SK-N-MC (cell line): ENCODE data around the gene GRXCR1.

Experiments
- EZH2 ChIP-seq: fragments of 200-600 bp; sonication (generic); IDR thresholded peaks from one replicate; pipeline ENCODE4 v1.6.1; 2017; ENCODE audit warnings: antibody characterized with exemption
- POLR2AphosphoS5 ChIP-seq: IDR thresholded peaks from 2 replicates; pipeline ENCODE4 v1.6.1; 2012; ENCODE audit warnings: mild to moderate bottlenecking, low read depth, low read length, borderline replicate concordance

DNA sequence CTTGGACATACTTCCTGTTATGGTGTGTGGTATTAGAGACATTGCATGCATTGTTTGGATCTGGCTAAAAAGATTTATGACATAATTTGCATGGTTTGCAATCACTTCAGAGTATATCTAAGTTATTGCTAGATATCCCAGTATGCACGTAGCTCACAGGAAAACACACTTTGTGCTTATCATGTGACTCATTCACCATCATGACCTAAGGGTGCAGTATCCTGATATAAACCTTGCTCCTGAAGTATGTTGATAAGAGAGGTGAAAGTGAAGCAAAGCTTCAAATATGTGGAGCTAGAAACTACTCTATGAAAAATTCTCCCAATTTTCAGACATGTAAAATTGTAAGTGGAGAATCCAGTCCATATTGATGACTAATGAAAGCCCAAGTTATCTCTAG is 46.9 kb upstream of the GRXCR1 start:
- TF ChIP-seq EZH2 (no peak), POLR2AphosphoS5 (no peak)
